HG03460 (cell line): ENCODE results near the gene CD9.
"Not testable (repeated sequence)": the region's sequence is repeated elsewhere in the genome, so short reads cannot be mapped to it uniquely, and the experiment has no call there.

Experiments
- ATAC-seq: cut with Tn5 transposase; IDR thresholded peaks from one replicate; pipeline ENCODE4 v1.9.1; 2021; ENCODE audit not compliant: unreplicated experiment

CD9 gene

DNA sequence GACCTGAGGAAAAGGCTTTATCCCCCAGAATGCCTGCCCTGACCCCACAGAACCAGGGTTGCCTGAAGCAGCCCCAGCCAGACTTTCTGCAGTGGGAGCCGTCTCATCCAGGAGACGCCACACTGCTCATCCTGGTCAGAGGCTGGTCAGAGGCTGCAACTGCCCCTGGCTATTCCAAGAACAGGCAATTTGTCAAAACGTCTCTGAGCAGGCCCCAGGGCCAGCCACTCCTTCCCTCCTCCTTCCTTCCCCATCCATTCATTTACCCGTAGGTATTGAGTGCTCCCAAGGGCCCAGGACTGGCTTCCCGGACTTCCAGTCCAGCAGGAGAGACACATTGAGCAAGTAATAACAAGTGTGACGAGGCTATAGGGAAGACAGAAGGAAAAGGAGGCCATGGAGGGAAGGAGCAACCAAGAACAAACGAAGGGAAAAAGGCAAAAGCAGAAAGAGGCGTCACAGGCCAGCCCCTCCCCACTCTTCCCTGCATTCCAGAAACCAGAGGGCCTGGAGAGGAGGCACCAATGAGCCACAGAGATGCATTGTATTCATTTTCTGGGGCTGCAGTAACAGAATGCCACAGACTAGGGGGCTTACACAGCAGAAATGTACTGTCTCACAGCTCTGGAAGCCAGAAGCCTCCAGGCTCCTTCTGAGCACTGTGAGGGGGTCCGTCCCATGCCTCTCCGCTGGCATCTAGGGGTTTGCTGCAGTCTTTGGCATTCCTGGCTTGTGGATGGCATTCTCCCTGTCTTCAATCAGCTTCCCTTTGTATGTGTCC, 21.0 kb upstream of the CD9 start:
- no peak for ATAC-seq

DNA sequence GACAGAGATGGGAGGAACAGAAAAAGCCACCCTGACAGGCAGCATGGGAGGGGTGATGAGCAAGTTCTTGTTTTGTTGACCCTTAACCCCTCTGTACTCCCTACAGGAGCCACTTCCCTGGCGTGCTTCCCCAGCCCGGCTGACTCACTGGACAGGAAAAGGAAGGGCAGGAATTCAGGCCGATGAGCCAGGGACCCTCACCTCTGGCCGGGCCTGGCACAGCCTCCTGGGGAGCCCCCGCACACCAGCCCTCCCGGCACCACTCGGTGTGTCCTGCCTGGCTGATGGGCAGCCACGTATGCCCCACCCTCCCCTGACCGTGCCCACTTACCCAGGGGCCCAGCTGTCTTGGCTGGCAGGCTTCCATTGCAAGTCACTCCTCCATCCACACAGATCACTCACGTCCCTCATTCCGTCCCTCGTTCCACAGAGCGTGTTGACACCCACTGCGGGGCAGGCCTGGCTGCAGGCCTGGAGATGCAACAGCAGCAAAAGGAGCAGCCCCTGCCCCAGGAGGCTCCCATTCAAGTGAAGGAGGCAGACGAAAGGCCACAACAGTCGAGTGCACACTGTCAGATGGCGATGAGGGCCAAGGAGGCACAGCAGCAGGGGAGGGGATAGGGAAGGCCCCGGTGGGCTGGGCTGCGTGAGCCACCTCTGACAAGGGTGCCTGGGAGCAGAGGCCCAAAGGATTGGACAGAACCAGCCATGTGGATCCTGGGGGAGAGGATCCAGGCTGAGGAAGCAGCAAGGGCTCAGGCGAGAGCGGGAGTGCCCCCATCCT, 19.7 kb upstream of the CD9 start:
- no peak for ATAC-seq

- no peak for ATAC-seq
Observed at GRCh38 chr12:6181166-6181565, 19.0 kb upstream of the CD9 start.

DNA sequence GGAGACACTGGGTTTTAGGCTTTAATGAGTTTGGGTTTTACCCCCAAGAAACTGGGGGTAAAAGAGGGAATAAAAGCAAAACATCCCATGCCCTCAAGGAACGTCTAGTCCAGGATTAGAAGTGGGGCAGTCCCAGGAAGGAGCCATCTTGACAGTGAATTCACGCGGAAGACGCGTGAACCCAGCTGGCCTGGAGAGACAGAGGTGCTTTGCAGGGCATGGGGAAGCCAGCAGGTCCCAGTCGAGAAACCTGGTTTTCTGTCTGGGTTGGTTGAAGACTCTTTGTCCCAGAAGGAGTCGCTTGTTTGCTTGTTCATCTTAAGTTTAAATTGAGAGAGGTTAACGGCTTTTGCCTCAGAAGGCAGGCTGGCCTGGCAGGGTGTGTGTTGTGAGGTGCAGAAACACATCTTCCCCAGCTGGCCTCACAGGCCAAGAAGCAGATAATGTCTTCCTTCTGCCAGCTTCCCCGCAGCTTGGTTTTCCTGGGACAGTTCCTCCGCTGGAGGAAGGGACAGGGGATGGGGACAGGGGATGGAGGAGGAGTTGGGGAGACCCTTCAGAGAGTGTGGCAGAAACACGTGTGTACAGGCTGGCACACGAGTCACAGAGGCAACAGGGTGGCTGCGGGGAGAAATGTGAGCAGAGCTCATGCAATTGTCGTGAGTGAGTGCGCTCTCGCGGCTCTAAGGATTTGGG, 18.5 kb upstream of the CD9 start:
- no peak for ATAC-seq

GRCh38 chr12:6182279-6182898, 17.8 kb upstream of the CD9 start:
- no peak for ATAC-seq

DNA sequence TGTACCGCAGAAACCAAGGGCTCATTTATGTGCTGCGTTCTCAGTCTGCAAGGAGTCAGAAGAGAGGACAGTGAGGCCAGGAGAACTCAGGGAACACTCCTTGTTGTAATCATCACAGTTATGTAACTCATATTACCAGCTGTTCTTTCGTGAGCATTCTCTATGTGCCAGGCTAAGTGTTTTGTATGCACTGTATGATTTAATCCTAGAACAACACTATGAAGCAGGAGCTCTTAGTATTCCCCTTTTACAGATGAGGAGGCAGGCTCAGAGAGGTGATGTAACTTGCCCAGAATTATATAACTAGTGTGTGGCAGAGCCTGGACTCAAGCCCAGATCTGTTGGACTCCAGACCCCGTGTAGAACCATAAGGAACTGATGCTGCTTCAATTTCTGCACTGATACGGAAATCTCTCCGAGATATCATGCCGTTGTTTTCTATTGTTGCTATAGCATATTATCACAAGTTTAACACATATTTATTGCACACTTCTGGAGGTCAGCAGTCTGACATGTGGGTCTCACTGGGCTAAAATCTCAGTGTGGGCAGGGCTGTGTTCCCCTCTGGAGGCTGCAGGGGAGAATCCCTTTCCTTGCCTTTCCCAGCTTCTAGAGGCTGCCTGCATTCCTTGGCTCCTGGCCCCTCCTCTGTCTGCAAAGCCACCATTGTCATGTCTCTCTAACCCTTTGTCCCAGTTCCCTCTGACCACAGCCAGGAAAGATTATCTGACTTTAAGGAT, 16.3 kb upstream of the CD9 start:
- ATAC-seq = no peak

DNA sequence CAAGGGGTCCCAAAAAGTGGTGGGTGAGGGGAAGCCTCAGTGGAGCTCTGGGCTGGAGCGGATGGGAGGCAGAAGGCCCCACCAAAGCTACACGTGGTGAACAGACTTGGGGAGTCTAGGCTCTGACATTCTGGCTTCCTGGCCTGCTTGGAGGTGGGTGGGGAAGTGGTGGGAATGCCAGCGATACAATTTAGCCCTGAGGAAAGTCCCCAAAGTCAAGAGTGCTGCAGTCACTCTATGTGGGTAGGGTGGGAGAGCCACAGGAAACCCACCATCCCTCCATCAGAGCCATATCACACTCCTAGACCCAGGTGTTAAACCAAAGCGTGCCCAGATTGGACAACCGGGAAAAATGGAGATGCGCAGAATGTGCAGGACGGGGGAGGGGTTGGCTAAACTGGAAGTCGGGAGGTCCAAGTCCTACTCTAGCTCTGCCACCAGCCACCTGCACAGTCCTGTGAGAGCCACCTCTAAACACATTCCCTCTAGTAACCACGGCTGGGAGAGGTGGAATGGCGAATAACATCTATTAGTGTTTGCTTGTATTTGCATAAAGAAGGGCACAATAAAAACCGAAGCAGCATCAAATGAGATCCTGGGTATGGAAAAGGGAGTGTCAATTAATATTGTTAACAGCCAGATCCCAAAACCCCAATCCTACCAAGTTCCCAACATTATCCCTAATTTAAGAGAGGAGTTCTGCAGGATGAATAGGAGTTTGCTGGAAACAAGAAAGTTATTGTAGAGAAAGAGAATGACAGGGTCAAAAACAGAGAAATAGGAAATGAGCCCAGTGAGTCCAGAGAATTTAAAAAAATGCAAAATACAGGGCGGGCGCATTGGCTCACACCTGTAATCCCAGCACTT, 14.0 kb upstream of the CD9 start:
- no peak for ATAC-seq

- no peak for ATAC-seq
Observed at GRCh38 chr12:6187948-6188793, 12.0 kb upstream of the CD9 start.

GRCh38 chr12:6189028-6189427, 11.2 kb upstream of the CD9 start:
- ATAC-seq = no peak

- not testable (repeated sequence) for ATAC-seq
Observed at GRCh38 chr12:6189952-6190598, 10.1 kb upstream of the CD9 start.

GRCh38 chr12:6190767-6191530, 9.3 kb upstream of the CD9 start:
- ATAC-seq = not testable (repeated sequence)

GRCh38 chr12:6192604-6193380, 7.4 kb upstream of the CD9 start:
- no peak for ATAC-seq

DNA sequence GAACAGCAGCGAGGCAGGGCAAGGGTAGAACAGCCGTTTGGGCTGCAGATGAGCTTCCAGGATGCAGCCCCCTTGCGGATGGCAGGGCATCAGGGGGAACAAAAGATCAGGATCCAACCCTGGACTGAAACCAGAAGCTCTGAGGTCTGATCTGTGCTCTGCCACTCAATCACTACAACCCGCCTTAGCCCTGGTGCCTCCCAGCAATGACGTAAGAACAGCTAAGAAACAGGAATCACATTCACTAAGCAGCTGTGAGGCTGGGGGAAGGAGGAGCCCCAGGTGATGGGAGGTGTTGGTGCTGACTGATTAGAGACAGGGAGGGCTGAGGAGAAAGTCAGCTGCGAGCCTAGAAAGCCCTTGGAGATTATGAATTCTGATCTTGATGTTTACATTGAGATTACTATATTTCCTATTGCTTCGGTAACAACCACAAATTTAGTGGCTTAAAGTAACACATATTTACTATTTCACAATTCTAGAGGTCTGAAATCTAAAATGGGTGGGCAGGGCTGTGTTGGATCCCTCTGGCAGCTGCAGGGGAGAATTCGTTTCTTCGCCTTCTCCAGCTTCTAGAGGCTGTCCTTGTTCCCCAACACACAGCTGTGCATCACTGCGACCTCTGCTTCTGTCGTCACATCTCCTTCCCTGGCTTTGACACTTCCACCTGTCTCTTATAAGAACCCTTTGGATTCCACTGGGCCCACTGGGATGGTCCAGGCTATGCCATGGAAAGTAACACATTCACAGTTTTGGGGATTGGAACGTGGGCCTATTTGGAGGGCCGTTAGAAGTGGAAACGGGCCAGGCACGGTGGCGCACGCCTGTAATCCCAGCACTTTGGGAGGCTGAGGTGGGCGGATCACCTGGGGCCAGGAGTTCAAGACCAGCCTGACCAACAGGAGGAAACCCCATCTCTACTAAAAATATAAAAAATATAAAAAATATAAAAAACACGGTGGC, 6.1 kb upstream of the CD9 start:
- no peak for ATAC-seq

- no peak for ATAC-seq
Observed at GRCh38 chr12:6195665-6196535, 4.3 kb upstream of the CD9 start.

GRCh38 chr12:6198051-6198450, 2.1 kb upstream of the CD9 start:
- no peak for ATAC-seq
